Osteoblast (primary cell): ENCODE measurements around the gene PRRC2C. TPM values are rescaled to one million over a fixed set of nuclear protein-coding genes. Genes with fewer than 3 reads are reported as not detected.

Experiments used
- DNase-seq: peaks from one replicate; pipeline ENCODE4 v3.0.0; 2011; ENCODE audit warnings: low spot score, mixed read lengths; ENCODE audit not compliant: insufficient read length; ENCODE audit errors: missing footprints
- H2AFZ ChIP-seq: 2 replicates; pipeline ENCODE4 v1.6.0; 2011; ENCODE audit warnings: mild to moderate bottlenecking, low read length
- H3K27ac ChIP-seq: 2 replicates; pipeline ENCODE4 v1.5.1; 2011; ENCODE audit warnings: mild to moderate bottlenecking, low read depth, low read length, moderate library complexity
- H3K27me3 ChIP-seq: 2 replicates; pipeline ENCODE4 v1.6.0; 2012; ENCODE audit warnings: mild to moderate bottlenecking, control low read depth, inconsistent platforms, low read length, moderate library complexity; ENCODE audit not compliant: insufficient read depth
- H3K36me3 ChIP-seq: 2 replicates; pipeline ENCODE4 v1.5.1; 2011; ENCODE audit warnings: mild to moderate bottlenecking, low read length, control low read depth, moderate library complexity; ENCODE audit not compliant: insufficient read depth
- H3K4me1 ChIP-seq: 2 replicates; pipeline ENCODE4 v1.5.1; 2011; ENCODE audit warnings: mild to moderate bottlenecking, low read length, control low read depth, moderate library complexity; ENCODE audit not compliant: insufficient read depth
- H3K4me2 ChIP-seq: 2 replicates; pipeline ENCODE4 v1.6.0; 2011; ENCODE audit warnings: mild to moderate bottlenecking, low read length; ENCODE audit not compliant: insufficient read depth
- H3K4me3 ChIP-seq: fragments of 200-600 bp; sonication (generic); 3 replicates; pipeline ENCODE4 v1.5.1; 2012; ENCODE audit warnings: mild to moderate bottlenecking, low read length, inconsistent platforms; ENCODE audit not compliant: insufficient read depth
- H3K79me2 ChIP-seq: 2 replicates; pipeline ENCODE4 v1.6.0; 2012; ENCODE audit warnings: mild to moderate bottlenecking, low read length, control low read depth, inconsistent platforms; ENCODE audit not compliant: insufficient read depth
- H3K9me3 ChIP-seq: 2 replicates; pipeline ENCODE4 v1.5.1; 2011; ENCODE audit warnings: low read depth, low read length, control low read depth
- H4K20me1 ChIP-seq: 2 replicates; pipeline ENCODE4 v1.6.0; 2012; ENCODE audit warnings: mild to moderate bottlenecking, low read length, control low read depth; ENCODE audit not compliant: insufficient read depth
- CTCF ChIP-seq: IDR thresholded peaks from 2 replicates; pipeline ENCODE4 v1.5.1; 2011; ENCODE audit warnings: mild to moderate bottlenecking, low read depth, low read length, moderate library complexity; ENCODE audit errors: extremely low read depth
- total RNA-seq: library from RNA; depleted of rRNA; stranded (reverse); fragments of >200 nt; gene quantifications from 2 replicates; pipeline ENCODE4 v1.2.3, GENCODE V29; 2012

PRRC2C gene
- total RNA-seq, 1 donor, result 40.5 TPM

- no peak for DNase-seq
- H3K9me3 ChIP-seq, result no peaks in the 10 kb centered on the region
- no peak for TF ChIP-seq CTCF
Observed at GRCh38 chr1:171616586-171616985, 131.3 kb downstream of the PRRC2C start.

GRCh38 chr1:171622152-171622462, 136.8 kb downstream of the PRRC2C start, which contains the start of gene MYOCOS:
Gene MYOCOS (plus strand): TSS chr1:171622243. CDS start chr1:171623884, 1,641 bp downstream.
- Histone ChIP-seq H3K4me2 (no peak within 1 kb of the TSS), H3K27me3 (peaks cover 8% of the 10 kb centered on the region), H3K9me3 (no peaks in the 10 kb centered on the region), H2AFZ (no peak within 1 kb of the TSS), H4K20me1 (no peaks in the 10 kb centered on the region), H3K27ac (no peak within 1 kb of the TSS), H3K4me1 (no peaks in the 10 kb centered on the region), H3K79me2 (no peaks in the 10 kb centered on the region), H3K4me3 (no peak within 1 kb of the TSS), H3K36me3 (no peaks in the 10 kb centered on the region)
- TF ChIP-seq CTCF, result no peak
- no peak for DNase-seq

More at GRCh38 chr1:171616586-171616985, 131.3 kb downstream of the PRRC2C start:
- Histone ChIP-seq H3K36me3 (no peaks in the 10 kb centered on the region), H2AFZ (no peak overlapping the region), H3K79me2 (no peaks in the 10 kb centered on the region), H3K27me3 (peaks cover 5% of the 10 kb centered on the region), H3K4me3 (no peak overlapping the region), H3K4me1 (no peaks in the 10 kb centered on the region), H4K20me1 (no peaks in the 10 kb centered on the region), H3K4me2 (no peak overlapping the region), H3K27ac (no peak overlapping the region)

GRCh38 chr1:171623651-171624331, 138.5 kb downstream of the PRRC2C start:
- Histone ChIP-seq H4K20me1 (no peaks in the 10 kb centered on the region), H3K79me2 (no peaks in the 10 kb centered on the region), H3K27me3 (peaks cover 7% of the 10 kb centered on the region), H3K27ac (no peak overlapping the region), H3K4me2 (no peak overlapping the region), H3K4me3 (no peak overlapping the region), H3K36me3 (no peaks in the 10 kb centered on the region), H3K9me3 (no peaks in the 10 kb centered on the region), H3K4me1 (no peaks in the 10 kb centered on the region), H2AFZ (no peak overlapping the region)
- TF ChIP-seq CTCF, result no peak
- DNase-seq, result peak; percentile 50

GRCh38 chr1:171625225-171625624, 139.9 kb downstream of the PRRC2C start:
- H4K20me1 ChIP-seq, result no peaks in the 10 kb centered on the region
- H3K27me3 ChIP-seq, result peaks cover 3% of the 10 kb centered on the region
- no peaks in the 10 kb centered on the region for H3K9me3 ChIP-seq
- no peak overlapping the region for H2AFZ ChIP-seq
- no peaks in the 10 kb centered on the region for H3K79me2 ChIP-seq
- no peaks in the 10 kb centered on the region for H3K4me1 ChIP-seq
- no peak overlapping the region for H3K4me2 ChIP-seq
- no peak overlapping the region for H3K4me3 ChIP-seq
- H3K36me3 ChIP-seq, result no peaks in the 10 kb centered on the region
- DNase-seq, result no peak
- H3K27ac ChIP-seq, result no peak overlapping the region
- TF ChIP-seq CTCF, result no peak
